GM21717 (cell line): Measurements from ENCODE around the gene LAMP1.
"Not testable (repeated sequence)": the region's sequence is repeated elsewhere in the genome, so short reads cannot be mapped to it uniquely, and the experiment has no call there.

ENCODE experiments used
- ATAC-seq: cut with Tn5 transposase; IDR thresholded peaks from one replicate; pipeline ENCODE4 v1.9.1; 2021; ENCODE audit warnings: mild to moderate bottlenecking, moderate library complexity; ENCODE audit not compliant: unreplicated experiment

LAMP1 gene, protein sequence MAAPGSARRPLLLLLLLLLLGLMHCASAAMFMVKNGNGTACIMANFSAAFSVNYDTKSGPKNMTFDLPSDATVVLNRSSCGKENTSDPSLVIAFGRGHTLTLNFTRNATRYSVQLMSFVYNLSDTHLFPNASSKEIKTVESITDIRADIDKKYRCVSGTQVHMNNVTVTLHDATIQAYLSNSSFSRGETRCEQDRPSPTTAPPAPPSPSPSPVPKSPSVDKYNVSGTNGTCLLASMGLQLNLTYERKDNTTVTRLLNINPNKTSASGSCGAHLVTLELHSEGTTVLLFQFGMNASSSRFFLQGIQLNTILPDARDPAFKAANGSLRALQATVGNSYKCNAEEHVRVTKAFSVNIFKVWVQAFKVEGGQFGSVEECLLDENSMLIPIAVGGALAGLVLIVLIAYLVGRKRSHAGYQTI

GRCh38 chr13:113296823-113297369 lies at the start of gene LAMP1:
LAMP1 (plus strand) TSS chr13:113297239; CDS start chr13:113297435, 196 bp downstream.
- ATAC-seq = peak; percentile 65

DNA sequence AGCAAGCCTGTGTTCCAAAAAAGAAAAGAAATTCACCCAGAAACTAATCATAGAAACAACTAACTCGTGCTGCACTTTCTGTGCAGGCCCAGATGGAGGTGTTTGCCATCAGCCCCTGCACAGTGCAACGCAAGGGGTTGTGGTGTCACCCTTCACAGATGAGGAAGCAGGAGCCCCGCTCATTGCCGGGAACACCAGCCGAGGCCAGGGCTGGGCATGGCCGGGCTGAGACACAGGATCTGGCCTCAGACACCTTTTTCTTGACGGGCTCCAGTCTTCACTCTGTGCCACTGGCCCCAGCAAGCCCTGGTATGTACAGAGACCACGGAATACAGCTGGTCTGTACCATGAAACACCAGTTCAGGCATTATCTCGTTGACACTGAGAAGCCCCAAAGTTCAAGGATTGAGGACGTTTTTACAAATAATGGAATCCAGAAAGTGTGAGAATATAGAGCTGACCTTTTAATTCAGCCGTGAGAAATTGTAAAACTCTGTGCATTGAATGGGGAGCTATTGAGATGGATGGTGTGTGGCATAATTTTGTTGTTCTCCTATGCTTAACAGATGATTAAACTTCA lies 44.4 kb upstream of the LAMP1 start:
- no peak for ATAC-seq

DNA sequence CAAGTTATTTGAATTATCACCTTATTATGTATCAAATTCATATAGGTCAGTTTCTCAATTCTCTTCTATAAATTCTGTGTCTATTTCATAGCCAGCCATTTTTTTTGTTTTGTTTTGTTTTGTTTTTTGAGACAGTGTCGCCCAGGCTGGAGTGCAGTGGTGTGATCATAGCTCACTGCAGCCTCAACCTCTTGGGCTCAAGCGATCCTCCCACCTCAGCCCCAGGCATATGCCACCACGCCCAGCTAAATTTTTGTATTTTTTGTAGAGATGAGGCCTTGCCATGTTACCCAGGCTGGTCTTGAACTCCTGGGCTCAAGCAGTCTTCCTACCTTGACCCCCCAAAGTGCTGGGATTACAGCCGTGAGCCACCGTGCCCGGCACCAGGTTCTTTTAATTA lies 39.1 kb upstream of the LAMP1 start:
- ATAC-seq = not testable (repeated sequence)

- ATAC-seq = no peak
Measured at GRCh38 chr13:113258321-113259054, 38.6 kb upstream of the LAMP1 start.

DNA sequence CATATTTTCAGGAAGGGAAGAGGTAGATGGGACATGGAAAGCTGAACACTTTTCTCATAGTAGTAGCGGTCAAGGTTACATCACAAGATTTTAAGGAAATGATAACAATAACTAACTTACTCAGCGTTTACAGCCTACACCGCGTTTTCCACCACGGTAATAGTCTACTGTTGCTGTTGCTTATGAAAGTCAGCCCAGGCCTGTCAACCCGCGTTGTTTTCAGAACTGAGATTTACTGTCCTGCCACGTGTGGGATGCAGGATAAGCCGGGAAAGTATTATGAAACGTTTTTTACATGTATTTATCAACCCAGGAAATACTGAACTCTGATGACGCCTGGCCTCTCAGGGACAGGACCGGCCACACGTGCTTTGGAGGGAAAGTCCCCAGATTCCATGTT lies 36.0 kb upstream of the LAMP1 start:
- ATAC-seq = no peak

GRCh38 chr13:113263016-113263415 lies 34.0 kb upstream of the LAMP1 start:
- not testable (repeated sequence) for ATAC-seq

- ATAC-seq = no peak
Measured at GRCh38 chr13:113267642-113268405, 29.2 kb upstream of the LAMP1 start.

DNA sequence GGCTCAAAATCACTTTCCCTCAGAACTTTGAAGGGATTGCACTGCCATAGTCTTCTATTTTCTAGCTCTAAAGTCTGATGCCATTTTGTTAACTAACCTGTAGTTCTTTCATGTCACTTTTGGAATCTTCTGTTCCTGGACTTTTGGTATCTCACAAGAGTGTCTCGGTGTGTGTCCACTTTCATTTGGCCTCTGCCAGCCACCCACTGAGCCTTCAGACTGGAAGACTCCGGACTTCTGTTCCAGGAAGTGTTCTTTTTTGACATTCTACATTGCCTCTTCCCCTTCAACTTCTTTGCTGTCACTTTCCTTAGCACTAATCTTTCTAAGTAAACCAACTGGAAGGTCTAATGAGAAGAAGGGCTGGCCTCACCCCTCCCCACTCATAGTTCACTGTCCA lies 25.0 kb upstream of the LAMP1 start:
- ATAC-seq = no peak

- no peak for ATAC-seq
Measured at GRCh38 chr13:113272701-113273181, 24.3 kb upstream of the LAMP1 start.

- ATAC-seq = no peak
Measured at GRCh38 chr13:113273321-113273720, 23.7 kb upstream of the LAMP1 start.

- ATAC-seq = no peak
Measured at GRCh38 chr13:113273851-113274590, 23.0 kb upstream of the LAMP1 start.

DNA sequence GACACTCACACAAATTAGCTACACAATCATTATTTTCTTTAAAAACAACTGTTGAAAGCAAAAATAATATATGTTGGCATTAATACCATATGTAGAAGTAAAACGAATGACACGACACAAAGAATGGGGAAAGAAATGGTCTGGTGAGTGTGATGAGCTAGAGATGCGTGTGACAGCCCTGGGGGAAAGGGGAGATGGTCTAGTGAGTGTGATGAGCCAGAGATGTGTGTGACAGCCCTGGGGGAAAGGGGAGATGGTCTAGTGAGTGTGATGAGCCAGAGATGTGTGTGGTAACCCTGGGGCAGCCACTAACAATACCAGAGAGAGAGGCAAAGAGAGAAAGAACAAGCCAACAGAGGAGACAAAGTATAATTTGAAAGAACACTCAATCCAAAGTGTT lies 22.3 kb upstream of the LAMP1 start:
- no peak for ATAC-seq

DNA sequence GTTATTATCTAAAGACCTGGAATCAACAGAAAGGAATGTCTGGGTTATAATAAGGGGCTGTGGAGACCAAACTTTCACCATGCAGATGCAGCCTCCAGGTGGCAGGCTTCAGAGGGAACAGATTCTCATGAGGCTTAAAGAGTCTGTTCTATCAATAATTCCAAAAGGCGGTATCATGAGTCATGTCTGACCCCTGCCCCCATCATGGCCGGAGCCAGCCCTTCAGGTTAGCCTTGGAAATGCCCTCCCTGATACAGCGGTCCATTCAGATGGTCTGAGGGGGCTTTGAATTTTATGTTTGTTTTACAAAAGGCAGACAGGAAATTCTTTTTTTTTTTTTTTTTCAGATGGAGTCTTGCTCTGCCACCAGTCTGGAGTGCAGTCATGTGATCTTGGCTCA lies 21.7 kb upstream of the LAMP1 start:
- no peak for ATAC-seq

- ATAC-seq = no peak
Measured at GRCh38 chr13:113280126-113280525, 16.9 kb upstream of the LAMP1 start.

DNA sequence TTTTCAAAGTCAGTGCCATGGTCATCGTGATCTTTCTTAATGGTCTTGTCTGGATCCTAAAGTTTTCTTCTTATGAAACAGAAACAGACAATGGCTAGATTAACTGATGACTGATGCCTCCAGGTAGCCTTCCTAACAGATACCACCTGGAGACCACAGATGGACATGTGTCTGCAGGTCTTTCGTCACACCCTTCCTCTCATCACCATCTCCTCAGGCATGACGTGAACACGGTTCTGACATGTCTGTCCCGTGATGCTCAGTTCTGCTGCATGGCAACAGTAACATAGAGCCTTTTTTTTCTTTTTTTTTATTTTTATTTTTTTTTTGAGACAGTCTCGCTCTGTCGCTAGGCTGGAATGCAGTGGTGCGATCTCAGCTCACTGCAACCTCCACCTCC lies 13.1 kb upstream of the LAMP1 start:
- no peak for ATAC-seq

DNA sequence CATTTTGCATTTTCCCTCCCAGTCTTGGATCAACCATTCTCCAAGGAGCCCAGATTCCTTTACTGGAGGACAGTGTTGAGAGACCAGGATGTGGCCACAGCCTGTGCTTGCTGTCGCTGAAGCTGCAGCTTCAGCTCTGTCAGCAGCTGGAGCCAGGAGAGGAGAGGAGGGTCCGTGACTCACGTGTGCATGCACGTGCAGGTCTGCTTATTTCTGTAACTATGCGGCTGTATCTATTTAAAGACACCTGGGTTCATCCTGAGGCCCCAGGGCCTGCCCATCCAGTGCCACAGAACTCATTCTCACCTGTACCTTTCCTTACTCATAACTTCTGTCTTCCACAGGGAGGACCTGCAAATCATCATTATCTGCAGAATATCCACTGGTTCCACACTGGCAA lies 8.2 kb upstream of the LAMP1 start:
- ATAC-seq = no peak

- ATAC-seq = no peak
Measured at GRCh38 chr13:113291129-113291528, 5.9 kb upstream of the LAMP1 start.

DNA sequence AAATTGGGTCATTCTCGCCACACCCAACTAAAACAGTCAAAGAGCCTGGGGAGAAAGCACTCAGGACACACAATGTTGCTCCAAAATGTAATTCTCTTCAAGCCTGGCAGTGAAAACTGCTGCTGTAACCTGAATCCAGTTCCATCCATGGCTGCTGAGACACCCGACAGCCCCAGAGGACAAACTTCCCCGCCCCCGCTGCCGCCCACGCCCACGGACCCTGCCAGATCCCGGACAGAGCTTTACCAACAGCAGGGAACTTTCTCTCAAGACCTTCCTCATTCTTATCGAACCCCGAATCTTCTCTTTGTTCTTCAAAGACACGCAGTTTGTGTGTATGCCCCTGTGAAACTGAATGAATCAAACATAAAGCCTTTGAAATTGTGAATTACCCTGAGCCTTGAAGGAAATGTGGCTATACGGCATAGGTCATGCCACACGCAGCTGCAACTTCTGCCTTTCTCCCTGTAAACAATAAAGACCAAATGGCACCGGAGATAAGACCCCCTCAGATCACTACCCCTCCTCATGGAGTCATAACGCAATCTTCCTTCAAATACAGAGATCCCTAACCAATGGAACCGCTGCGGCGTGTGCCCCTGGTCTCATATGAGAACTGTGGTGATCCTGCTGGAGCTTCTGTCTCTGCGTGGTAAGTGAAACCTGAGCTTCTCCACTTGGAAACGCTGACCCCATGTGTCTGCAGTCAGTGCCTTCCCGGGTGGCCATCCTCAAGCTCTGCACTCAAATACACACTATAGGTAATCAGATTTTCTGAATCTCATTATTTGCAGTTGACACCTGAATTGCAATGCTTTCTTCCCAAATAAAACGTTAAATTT lies 4.8 kb upstream of the LAMP1 start:
- ATAC-seq = no peak

DNA sequence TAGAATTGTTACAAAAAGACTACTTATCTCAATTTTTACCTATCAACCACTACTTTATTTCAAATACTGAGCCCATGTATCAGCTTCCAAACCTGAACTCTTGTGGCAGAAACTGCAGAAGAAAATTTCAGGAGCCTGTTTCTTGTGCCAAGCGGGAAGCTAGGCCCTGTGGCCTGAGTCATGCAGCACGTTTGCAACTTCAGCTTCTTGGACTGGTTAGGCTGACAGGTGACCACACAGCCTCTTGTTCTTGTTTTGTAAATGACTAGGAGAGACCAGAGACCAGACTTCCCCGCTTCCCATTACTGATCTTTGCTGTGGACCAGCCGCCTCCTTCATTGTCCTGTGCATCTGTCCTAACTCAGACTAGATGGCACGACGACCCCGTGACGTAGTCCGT lies 3.4 kb upstream of the LAMP1 start:
- no peak for ATAC-seq
